Bronchial epithelial cell (primary cell): ENCODE measurements around the gene TMEM9B. TPM values are rescaled to one million over a fixed set of nuclear protein-coding genes. Genes with fewer than 3 reads are reported as not detected.
"Not testable (repeated sequence)": the region's sequence is repeated elsewhere in the genome, so short reads cannot be mapped to it uniquely, and the experiment has no call there.

ENCODE experiments used
- DNase-seq: peaks from one replicate; pipeline ENCODE4 v3.0.0-alpha.2; 2010; ENCODE audit warnings: low read depth
- FAIRE-seq: peaks from 2 replicates; lab custom pipeline; 2011; peaks lifted over from hg19 to GRCh38; lab: Jason Lieb, UNC
- H3K27me3 ChIP-seq: 2 replicates; pipeline ENCODE4 v1.5.1; 2011; ENCODE audit warnings: low read length; ENCODE audit not compliant: control insufficient read depth, insufficient read depth
- H3K36me3 ChIP-seq: 2 replicates; pipeline ENCODE4 v1.5.1; 2011; ENCODE audit warnings: low read length; ENCODE audit not compliant: control insufficient read depth, insufficient read depth
- H3K4me3 ChIP-seq: 2 replicates; pipeline ENCODE4 v1.5.1; 2011; ENCODE audit warnings: mild to moderate bottlenecking, low read depth, low read length, control low read depth
- CTCF ChIP-seq: IDR thresholded peaks from 2 replicates; pipeline ENCODE4 v1.5.1; 2011; ENCODE audit warnings: mild to moderate bottlenecking, moderate library complexity, low read length, control low read depth, inconsistent platforms; ENCODE audit not compliant: insufficient read depth, severe bottlenecking
- total RNA-seq: library from RNA; depleted of rRNA; stranded (reverse); fragments of >200 nt; gene quantifications from 2 replicates; pipeline ENCODE4 v1.2.1, GENCODE V29; 2014

Gene TMEM9B
- total RNA-seq, result 53.8 and 56.3 TPM in 2 replicates

GRCh38 chr11:8964324-8965320 lies at the start of gene TMEM9B:
TSS of gene TMEM9B (minus strand) at chr11:8964442. CDS start at chr11:8964313, 129 bp downstream.
- peak; percentile 73 for DNase-seq
- no peak for FAIRE-seq
- Histone ChIP-seq H3K4me3 (peak within 1 kb of the TSS; percentile 87), H3K27me3 (no peaks in the 10 kb centered on the region), H3K36me3 (no peaks in the 10 kb centered on the region)
- no peak for TF ChIP-seq CTCF

- Histone ChIP-seq H3K4me3 (no peak overlapping the region), H3K36me3 (no peaks in the 10 kb centered on the region), H3K27me3 (peaks cover 2% of the 10 kb centered on the region)
- no peak for FAIRE-seq
- no peak for TF ChIP-seq CTCF
- no peak for DNase-seq
These were observed 49.1 kb upstream of the TMEM9B start for GRCh38 chr11:9013373-9013772.

DNA sequence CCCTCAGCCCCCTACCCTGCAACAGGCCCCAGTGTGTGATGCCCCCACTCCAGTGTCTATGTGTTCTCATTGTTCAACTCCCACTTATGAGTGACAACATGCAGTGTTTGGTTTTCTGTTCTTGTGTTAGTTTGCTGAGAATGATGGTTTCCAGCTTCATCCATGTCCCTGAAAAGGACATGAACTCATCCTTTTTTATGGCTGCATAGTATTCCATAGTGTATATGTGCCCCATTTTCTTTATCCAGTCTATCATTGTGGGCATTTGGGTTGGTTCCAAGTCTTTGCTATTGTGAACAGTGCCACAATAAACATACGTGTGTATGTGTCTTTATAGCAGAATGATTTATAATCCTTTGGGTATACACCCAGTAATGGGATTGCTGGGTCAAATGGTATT lies 45.3 kb upstream of the TMEM9B start:
- FAIRE-seq, H3K4me3 ChIP-seq, DNase-seq, H3K36me3 ChIP-seq: not testable (repeated sequence)
- peaks cover 17% of the 10 kb centered on the region for H3K27me3 ChIP-seq

- DNase-seq (no peak), FAIRE-seq (no peak)
- no peak for TF ChIP-seq CTCF
- Histone ChIP-seq H3K36me3 (no peaks in the 10 kb centered on the region), H3K4me3 (no peak overlapping the region), H3K27me3 (peaks cover 23% of the 10 kb centered on the region)
These were observed 44.4 kb upstream of the TMEM9B start for GRCh38 chr11:9008661-9009060.

DNA sequence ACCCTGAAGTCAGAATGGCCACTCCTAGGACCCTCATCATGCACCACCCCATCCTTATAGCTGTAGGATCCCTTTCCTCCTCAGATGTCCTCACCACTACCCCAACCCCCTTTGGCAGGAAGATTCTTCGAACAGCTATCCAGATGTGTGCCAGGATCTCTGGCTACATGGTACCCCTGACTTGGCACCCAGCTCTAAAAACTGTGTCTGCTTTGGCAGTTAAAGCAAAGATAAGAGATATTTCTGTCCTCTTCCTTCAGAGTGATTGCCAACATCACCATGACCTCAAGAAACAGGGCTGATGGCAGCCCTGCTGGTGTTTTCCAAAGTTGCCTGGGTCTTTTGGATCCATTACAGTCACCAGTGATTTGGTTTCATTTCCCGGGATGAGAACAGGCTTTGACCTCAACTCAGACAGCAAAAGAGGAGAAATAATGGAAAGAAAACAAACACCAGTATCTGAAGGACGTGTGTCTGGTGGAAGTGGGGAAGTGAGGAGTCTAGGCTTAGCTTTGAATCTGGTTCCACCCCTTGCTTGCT lies 43.8 kb upstream of the TMEM9B start:
- Histone ChIP-seq H3K27me3 (peaks cover 26% of the 10 kb centered on the region), H3K4me3 (no peak overlapping the region), H3K36me3 (no peaks in the 10 kb centered on the region)
- no peak for TF ChIP-seq CTCF
- DNase-seq, result no peak
- FAIRE-seq, result no peak

- DNase-seq (no peak), FAIRE-seq (peak; percentile 85)
- Histone ChIP-seq H3K4me3 (no peak overlapping the region), H3K36me3 (no peaks in the 10 kb centered on the region), H3K27me3 (peaks cover 28% of the 10 kb centered on the region)
- no peak for TF ChIP-seq CTCF
These were observed 40.8 kb upstream of the TMEM9B start for GRCh38 chr11:9005087-9005486.
